ENCODE measurements around the gene LRRC53. TPM values are rescaled to one million over a fixed set of nuclear protein-coding genes. Genes with fewer than 3 reads are reported as not detected.

Gene LRRC53
- total and polyA plus RNA-seq, 2 experiments from 2014 or later, result not detected

DNA sequence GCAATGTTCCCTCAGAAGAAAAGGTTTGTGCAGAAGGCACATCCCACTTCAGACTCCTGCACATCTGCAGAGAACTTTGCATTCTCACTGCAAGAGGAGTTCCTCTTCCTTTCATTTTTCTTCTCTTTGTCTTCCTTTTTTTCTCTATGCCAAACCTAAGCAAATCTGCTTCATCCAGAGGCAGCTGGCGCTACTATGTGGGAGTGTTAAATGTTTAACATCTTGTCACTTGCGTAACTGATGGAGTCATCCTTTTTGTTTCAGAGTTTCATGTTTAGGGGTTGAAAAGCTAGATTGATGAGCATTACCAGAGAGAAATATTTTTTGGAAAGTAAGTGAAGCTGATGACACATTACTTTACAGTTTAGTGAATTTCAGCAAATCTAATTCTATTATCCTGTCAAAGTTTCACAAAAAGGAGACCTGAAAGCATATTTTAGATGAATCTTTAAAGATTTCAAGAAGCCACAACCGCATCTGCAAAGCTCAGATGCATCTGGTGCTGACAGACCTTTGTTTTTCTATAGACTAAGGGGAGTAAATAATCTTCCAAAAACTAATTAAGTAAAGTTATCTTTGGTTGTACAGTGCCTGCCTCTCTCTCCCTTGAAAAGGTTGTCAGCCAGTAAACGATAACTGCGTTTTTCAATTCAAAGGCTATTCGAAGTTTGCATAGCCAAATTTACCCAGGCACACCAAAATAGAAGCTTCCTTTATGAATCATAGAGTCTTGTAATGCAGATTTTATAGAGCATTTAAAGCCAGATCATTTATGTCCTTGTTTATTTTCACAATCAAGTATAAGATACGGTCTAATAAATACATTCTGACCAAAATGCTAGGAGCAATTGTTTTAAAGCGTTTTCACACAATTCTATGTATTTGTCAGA lies 1.2 kb upstream of the LRRC53 start:
- no peaks in the 10 kb centered on the region for H3K36me3 Mint-ChIP-seq (ENCODE audit: low read depth)
- Histone ChIP-seq H3F3A (replicated peaks; ENCODE audit: low read depth) (no peaks in the 10 kb centered on the region), H3K27me3 (ENCODE audit: insufficient read depth) (no peaks in the 10 kb centered on the region), H3K9me2 (ENCODE audit: insufficient read depth) (no peaks in the 10 kb centered on the region), H2AFZ (no peak overlapping the region; the same call in 1 of the 2 replicates), H3K4me2 (no peak overlapping the region), H3K4me3 (no peak overlapping the region), H3K79me2 (replicated peaks; ENCODE audit: insufficient read depth) (no peaks in the 10 kb centered on the region), H4K20me1 (replicated peaks; ENCODE audit: insufficient read depth) (no peaks in the 10 kb centered on the region), H3K27ac (ENCODE audit: low read depth) (no peak overlapping the region), H3K36me3 (ENCODE audit: insufficient read depth) (no peaks in the 10 kb centered on the region), H3K4me1 (ENCODE audit: insufficient read depth) (peaks cover 3% of the 10 kb centered on the region)
- H3K4me1 Mint-ChIP-seq, result peaks cover 4% of the 10 kb centered on the region; the same call in 2 of the 3 replicates
- ATAC-seq (no peak), DNase-seq (ENCODE audit: low spot score) (no peak)
- no peak for TF ChIP-seq NANOG (IDR thresholded peaks at IDR 0.05; ENCODE audit: borderline replicate concordance)
- TF ChIP-seq EZH2 (IDR thresholded peaks at IDR 0.05; ENCODE audit: low read depth, unreplicated experiment), result no peak
- TF ChIP-seq, protein P1, sequence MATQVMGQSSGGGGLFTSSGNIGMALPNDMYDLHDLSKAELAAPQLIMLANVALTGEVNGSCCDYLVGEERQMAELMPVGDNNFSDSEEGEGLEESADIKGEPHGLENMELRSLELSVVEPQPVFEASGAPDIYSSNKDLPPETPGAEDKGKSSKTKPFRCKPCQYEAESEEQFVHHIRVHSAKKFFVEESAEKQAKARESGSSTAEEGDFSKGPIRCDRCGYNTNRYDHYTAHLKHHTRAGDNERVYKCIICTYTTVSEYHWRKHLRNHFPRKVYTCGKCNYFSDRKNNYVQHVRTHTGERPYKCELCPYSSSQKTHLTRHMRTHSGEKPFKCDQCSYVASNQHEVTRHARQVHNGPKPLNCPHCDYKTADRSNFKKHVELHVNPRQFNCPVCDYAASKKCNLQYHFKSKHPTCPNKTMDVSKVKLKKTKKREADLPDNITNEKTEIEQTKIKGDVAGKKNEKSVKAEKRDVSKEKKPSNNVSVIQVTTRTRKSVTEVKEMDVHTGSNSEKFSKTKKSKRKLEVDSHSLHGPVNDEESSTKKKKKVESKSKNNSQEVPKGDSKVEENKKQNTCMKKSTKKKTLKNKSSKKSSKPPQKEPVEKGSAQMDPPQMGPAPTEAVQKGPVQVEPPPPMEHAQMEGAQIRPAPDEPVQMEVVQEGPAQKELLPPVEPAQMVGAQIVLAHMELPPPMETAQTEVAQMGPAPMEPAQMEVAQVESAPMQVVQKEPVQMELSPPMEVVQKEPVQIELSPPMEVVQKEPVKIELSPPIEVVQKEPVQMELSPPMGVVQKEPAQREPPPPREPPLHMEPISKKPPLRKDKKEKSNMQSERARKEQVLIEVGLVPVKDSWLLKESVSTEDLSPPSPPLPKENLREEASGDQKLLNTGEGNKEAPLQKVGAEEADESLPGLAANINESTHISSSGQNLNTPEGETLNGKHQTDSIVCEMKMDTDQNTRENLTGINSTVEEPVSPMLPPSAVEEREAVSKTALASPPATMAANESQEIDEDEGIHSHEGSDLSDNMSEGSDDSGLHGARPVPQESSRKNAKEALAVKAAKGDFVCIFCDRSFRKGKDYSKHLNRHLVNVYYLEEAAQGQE (IDR thresholded peaks at IDR 0.05; ENCODE audit: unreplicated experiment), result no peak
- TF ChIP-seq ZNF114 (CRISPR knock-in tag; IDR thresholded peaks at IDR 0.05), result no peak
- TF ChIP-seq, protein P2, sequence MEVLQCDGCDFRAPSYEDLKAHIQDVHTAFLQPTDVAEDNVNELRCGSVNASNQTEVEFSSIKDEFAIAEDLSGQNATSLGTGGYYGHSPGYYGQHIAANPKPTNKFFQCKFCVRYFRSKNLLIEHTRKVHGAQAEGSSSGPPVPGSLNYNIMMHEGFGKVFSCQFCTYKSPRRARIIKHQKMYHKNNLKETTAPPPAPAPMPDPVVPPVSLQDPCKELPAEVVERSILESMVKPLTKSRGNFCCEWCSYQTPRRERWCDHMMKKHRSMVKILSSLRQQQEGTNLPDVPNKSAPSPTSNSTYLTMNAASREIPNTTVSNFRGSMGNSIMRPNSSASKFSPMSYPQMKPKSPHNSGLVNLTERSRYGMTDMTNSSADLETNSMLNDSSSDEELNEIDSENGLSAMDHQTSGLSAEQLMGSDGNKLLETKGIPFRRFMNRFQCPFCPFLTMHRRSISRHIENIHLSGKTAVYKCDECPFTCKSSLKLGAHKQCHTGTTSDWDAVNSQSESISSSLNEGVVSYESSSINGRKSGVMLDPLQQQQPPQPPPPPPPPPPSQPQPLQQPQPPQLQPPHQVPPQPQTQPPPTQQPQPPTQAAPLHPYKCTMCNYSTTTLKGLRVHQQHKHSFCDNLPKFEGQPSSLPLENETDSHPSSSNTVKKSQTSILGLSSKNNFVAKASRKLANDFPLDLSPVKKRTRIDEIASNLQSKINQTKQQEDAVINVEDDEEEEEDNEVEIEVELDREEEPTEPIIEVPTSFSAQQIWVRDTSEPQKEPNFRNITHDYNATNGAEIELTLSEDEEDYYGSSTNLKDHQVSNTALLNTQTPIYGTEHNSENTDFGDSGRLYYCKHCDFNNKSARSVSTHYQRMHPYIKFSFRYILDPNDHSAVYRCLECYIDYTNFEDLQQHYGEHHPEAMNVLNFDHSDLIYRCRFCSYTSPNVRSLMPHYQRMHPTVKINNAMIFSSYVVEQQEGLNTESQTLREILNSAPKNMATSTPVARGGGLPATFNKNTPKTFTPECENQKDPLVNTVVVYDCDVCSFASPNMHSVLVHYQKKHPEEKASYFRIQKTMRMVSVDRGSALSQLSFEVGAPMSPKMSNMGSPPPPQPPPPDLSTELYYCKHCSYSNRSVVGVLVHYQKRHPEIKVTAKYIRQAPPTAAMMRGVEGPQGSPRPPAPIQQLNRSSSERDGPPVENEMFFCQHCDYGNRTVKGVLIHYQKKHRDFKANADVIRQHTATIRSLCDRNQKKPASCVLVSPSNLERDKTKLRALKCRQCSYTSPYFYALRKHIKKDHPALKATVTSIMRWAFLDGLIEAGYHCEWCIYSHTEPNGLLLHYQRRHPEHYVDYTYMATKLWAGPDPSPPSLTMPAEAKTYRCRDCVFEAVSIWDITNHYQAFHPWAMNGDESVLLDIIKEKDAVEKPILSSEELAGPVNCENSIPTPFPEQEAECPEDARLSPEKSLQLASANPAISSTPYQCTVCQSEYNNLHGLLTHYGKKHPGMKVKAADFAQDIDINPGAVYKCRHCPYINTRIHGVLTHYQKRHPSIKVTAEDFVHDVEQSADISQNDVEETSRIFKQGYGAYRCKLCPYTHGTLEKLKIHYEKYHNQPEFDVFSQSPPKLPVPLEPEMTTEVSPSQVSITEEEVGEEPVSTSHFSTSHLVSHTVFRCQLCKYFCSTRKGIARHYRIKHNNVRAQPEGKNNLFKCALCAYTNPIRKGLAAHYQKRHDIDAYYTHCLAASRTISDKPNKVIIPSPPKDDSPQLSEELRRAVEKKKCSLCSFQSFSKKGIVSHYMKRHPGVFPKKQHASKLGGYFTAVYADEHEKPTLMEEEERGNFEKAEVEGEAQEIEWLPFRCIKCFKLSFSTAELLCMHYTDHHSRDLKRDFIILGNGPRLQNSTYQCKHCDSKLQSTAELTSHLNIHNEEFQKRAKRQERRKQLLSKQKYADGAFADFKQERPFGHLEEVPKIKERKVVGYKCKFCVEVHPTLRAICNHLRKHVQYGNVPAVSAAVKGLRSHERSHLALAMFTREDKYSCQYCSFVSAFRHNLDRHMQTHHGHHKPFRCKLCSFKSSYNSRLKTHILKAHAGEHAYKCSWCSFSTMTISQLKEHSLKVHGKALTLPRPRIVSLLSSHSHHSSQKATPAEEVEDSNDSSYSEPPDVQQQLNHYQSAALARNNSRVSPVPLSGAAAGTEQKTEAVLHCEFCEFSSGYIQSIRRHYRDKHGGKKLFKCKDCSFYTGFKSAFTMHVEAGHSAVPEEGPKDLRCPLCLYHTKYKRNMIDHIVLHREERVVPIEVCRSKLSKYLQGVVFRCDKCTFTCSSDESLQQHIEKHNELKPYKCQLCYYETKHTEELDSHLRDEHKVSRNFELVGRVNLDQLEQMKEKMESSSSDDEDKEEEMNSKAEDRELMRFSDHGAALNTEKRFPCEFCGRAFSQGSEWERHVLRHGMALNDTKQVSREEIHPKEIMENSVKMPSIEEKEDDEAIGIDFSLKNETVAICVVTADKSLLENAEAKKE (CRISPR knock-in tag; IDR thresholded peaks at IDR 0.05), result no peak
- TF ChIP-seq POLR2AphosphoS5 (IDR thresholded peaks at IDR 0.05; ENCODE audit: low read depth), result no peak
- TF ChIP-seq CREB1 (CRISPR knock-in tag; IDR thresholded peaks at IDR 0.05; ENCODE audit: low read depth), result no peak
- TF ChIP-seq, protein P3, sequence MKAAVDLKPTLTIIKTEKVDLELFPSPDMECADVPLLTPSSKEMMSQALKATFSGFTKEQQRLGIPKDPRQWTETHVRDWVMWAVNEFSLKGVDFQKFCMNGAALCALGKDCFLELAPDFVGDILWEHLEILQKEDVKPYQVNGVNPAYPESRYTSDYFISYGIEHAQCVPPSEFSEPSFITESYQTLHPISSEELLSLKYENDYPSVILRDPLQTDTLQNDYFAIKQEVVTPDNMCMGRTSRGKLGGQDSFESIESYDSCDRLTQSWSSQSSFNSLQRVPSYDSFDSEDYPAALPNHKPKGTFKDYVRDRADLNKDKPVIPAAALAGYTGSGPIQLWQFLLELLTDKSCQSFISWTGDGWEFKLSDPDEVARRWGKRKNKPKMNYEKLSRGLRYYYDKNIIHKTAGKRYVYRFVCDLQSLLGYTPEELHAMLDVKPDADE (IDR thresholded peaks at IDR 0.05), result no peak
- TF ChIP-seq EZH2phosphoT487 (IDR thresholded peaks at IDR 0.05; ENCODE audit: unreplicated experiment), result no peak
- TF ChIP-seq, protein P4, sequence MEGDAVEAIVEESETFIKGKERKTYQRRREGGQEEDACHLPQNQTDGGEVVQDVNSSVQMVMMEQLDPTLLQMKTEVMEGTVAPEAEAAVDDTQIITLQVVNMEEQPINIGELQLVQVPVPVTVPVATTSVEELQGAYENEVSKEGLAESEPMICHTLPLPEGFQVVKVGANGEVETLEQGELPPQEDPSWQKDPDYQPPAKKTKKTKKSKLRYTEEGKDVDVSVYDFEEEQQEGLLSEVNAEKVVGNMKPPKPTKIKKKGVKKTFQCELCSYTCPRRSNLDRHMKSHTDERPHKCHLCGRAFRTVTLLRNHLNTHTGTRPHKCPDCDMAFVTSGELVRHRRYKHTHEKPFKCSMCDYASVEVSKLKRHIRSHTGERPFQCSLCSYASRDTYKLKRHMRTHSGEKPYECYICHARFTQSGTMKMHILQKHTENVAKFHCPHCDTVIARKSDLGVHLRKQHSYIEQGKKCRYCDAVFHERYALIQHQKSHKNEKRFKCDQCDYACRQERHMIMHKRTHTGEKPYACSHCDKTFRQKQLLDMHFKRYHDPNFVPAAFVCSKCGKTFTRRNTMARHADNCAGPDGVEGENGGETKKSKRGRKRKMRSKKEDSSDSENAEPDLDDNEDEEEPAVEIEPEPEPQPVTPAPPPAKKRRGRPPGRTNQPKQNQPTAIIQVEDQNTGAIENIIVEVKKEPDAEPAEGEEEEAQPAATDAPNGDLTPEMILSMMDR (conservative IDR thresholded peaks at IDR 0.05; ENCODE audit: low read depth in 2 of 2), result no peak
- H3K27ac Mint-ChIP-seq, result no peak overlapping the region
- H3K4me3 Mint-ChIP-seq, result no peak overlapping the region
- no peaks in the 10 kb centered on the region for H3K27me3 Mint-ChIP-seq (ENCODE audit: insufficient read depth, low read depth, poor library complexity)
- no peaks in the 10 kb centered on the region for H3K9me3 Mint-ChIP-seq
